Nephron (organoid): ENCODE results near the gene TMEM248.
A peak's percentile ranks its signal among the peaks of the same experiment; 100 is the strongest.
"Not testable (repeated sequence)": the region's sequence is repeated elsewhere in the genome, so short reads cannot be mapped to it uniquely, and the experiment has no call there.

ENCODE experiments used
- H3K27ac Mint-ChIP-seq, 3 experiments: 2 replicates each; pipeline ENCODE4 v1.8.0; 2020; ENCODE audit warnings: mixed read lengths in 3 of 3, mild to moderate bottlenecking in 2 of 3, moderate library complexity in 1 of 3
- H3K27me3 Mint-ChIP-seq: 2 replicates; pipeline ENCODE4 v1.8.0; 2021; ENCODE audit warnings: low read depth, mild to moderate bottlenecking, moderate library complexity, mixed read lengths
- H3K36me3 Mint-ChIP-seq: 2 replicates; pipeline ENCODE4 v1.8.0; 2020; ENCODE audit warnings: low read depth, mixed read lengths
- H3K4me1 Mint-ChIP-seq: 2 replicates; pipeline ENCODE4 v1.8.0; 2020; ENCODE audit warnings: mixed read lengths
- H3K4me3 Mint-ChIP-seq, 3 experiments: 2 replicates each; pipeline ENCODE4 v1.8.0; 2020; ENCODE audit warnings: mild to moderate bottlenecking in 3 of 3, mixed read lengths in 3 of 3, moderate library complexity in 2 of 3
- H3K9me3 Mint-ChIP-seq: 2 replicates; pipeline ENCODE4 v1.8.0; 2020; ENCODE audit warnings: mixed read lengths
- CTCF ChIP-seq, 3 experiments: fragments of 200-600 bp; sonication (generic); IDR thresholded peaks; one replicate each; pipeline ENCODE4 v1.5.0; 2021; ENCODE audit warnings: antibody characterized with exemption in 3 of 3; ENCODE audit not compliant: unreplicated experiment in 3 of 3

Gene TMEM248

GRCh38 chr7:66920769-66921395, at the start of gene TMEM248:
TMEM248 (plus strand) TSS chr7:66921225; CDS start chr7:66941866, 20,641 bp downstream.
- no peak for TF ChIP-seq CTCF (IDR thresholded peaks at IDR 0.05; ENCODE audit: unreplicated experiment in 3 of 3)
- Mint-ChIP-seq H3K4me1 (peaks cover 24% of the 10 kb centered on the region), H3K9me3 (no peaks in the 10 kb centered on the region), H3K27ac (peak within 1 kb of the TSS; percentile 93 to 97 (median 96)), H3K27me3 (no peaks in the 10 kb centered on the region), H3K4me3 (peak within 1 kb of the TSS; percentile 92 to 97 (median 96)), H3K36me3 (peaks cover 7% of the 10 kb centered on the region)

GRCh38 chr7:66873476-66873875, 47.5 kb upstream of the TMEM248 start:
- Mint-ChIP-seq H3K36me3 (peaks cover 28% of the 10 kb centered on the region), H3K27ac (no peak overlapping the region), H3K27me3 (no peaks in the 10 kb centered on the region), H3K4me1 (no peaks in the 10 kb centered on the region), H3K4me3 (no peak overlapping the region), H3K9me3 (no peaks in the 10 kb centered on the region)
- TF ChIP-seq CTCF (IDR thresholded peaks at IDR 0.05; ENCODE audit: unreplicated experiment in 3 of 3), result no peak

DNA sequence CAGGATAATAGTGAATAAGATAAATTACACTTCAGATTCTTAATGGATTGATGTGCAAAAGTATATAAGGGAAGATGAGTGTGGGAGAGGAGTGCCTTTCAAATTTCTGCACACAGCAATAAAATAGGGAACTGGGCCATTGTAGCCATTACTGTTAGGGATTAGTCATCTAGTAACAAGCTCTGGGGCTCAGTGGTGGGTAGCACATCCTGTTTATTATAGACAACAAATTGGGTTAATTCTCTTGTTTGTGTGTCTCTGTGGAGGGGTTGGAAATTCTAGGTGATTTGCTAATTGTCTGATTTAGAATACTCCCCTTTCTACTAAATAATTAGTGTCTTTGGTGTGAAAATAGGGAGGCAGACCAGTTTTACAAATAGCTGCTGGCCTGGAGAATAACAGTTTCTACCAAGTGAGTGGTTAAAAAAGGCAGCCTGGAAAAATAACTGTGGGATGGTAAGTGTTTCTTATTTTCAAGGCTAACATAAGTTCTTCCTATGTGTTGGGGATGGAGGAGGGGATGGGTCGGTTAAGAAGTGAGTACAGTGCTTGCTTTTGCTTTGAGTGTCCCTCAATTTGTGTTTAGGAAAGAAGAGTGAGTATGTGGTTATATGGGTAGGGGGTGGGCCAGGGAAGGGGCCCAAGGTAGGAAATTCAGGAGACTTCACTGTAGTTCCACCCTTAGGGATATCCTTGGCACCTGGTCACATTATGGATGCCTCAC, 43.3 kb upstream of the TMEM248 start:
- H3K36me3 Mint-ChIP-seq, result peaks cover 12% of the 10 kb centered on the region

DNA sequence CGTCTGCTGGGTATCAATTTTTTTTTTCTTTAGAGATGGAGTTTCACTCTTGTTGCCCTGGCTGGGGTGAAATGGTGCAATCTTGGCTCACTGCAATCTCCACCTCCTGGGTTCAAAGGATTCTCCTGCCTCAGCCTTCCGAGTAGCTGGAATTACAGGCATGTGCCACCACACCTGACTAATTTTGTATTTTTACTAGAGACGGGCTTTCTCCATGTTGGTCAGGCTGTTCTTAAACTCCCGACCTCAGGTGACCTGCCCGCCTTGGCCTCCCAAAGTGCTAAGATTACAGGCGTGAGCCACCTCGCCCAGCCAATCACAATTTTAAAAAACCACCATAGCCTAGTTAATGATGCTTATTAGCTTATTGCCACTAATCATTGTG, 42.7 kb upstream of the TMEM248 start:
- H3K9me3 Mint-ChIP-seq, H3K27me3 Mint-ChIP-seq, H3K4me1 Mint-ChIP-seq, H3K4me3 Mint-ChIP-seq, H3K27ac Mint-ChIP-seq: not testable (repeated sequence)
- peaks cover 12% of the 10 kb centered on the region for H3K36me3 Mint-ChIP-seq

More for the DNA sequence above, 43.3 kb upstream of the TMEM248 start:
- Mint-ChIP-seq H3K27me3 (no peaks in the 10 kb centered on the region), H3K27ac (no peak overlapping the region), H3K9me3 (no peaks in the 10 kb centered on the region), H3K4me1 (no peaks in the 10 kb centered on the region), H3K4me3 (no peak overlapping the region)
- TF ChIP-seq CTCF (IDR thresholded peaks at IDR 0.05; ENCODE audit: unreplicated experiment in 3 of 3), result no peak

DNA sequence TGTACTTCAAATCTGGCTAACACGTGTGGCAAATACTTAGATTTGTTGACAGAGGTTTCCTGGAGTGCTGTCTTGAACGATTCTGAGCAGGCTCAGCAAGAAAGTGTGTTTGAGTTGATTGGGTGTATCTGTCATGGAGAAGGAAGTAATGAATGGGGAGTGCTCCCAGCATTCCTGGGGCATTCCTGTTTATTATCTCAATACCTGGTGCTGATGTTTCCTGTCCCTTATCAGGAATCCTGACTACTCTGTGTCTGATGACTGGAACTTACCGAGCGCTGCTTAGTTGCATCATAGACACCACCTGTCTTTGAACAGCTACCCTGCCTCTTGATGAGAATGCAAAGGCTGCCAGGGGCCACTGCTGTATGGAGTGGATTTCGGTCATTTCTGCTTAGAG, 41.0 kb upstream of the TMEM248 start:
- no peaks in the 10 kb centered on the region for H3K9me3 Mint-ChIP-seq
- no peak overlapping the region for H3K27ac Mint-ChIP-seq
- TF ChIP-seq CTCF (IDR thresholded peaks at IDR 0.05; ENCODE audit: unreplicated experiment in 3 of 3), result no peak
- no peaks in the 10 kb centered on the region for H3K27me3 Mint-ChIP-seq
- H3K4me3 Mint-ChIP-seq, result no peak overlapping the region
- no peaks in the 10 kb centered on the region for H3K4me1 Mint-ChIP-seq
- H3K36me3 Mint-ChIP-seq, result peaks cover 12% of the 10 kb centered on the region

GRCh38 chr7:66880577-66880976, 40.4 kb upstream of the TMEM248 start:
- H3K4me3 Mint-ChIP-seq, H3K4me1 Mint-ChIP-seq, H3K27me3 Mint-ChIP-seq, H3K9me3 Mint-ChIP-seq, H3K27ac Mint-ChIP-seq: not testable (repeated sequence)
- peaks cover 12% of the 10 kb centered on the region for H3K36me3 Mint-ChIP-seq

DNA sequence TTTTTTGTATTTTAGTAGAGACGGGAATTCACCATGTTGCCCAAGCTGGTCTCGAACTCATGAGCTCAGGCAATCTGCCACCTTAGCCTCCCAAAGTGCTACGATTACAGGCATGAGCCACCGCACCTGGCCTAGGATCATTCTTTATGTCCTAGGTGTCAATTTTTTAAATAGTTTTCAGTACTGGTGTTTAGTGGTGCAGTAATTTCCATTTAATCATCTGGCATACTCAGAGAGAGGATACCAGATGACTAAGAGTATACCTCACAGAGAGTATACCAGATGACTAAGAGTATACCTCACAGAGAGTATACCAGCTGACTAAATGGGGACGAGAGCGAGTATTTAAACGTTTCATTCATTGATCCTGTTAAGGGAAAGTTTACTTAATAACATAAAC, 37.3 kb upstream of the TMEM248 start:
- no peaks in the 10 kb centered on the region for H3K27me3 Mint-ChIP-seq
- H3K4me3 Mint-ChIP-seq, result no peak overlapping the region
- H3K36me3 Mint-ChIP-seq, result peaks cover 9% of the 10 kb centered on the region
- no peaks in the 10 kb centered on the region for H3K9me3 Mint-ChIP-seq
- no peak for TF ChIP-seq CTCF (IDR thresholded peaks at IDR 0.05; ENCODE audit: unreplicated experiment in 3 of 3)
- H3K4me1 Mint-ChIP-seq, result no peaks in the 10 kb centered on the region
- H3K27ac Mint-ChIP-seq, result no peak overlapping the region

DNA sequence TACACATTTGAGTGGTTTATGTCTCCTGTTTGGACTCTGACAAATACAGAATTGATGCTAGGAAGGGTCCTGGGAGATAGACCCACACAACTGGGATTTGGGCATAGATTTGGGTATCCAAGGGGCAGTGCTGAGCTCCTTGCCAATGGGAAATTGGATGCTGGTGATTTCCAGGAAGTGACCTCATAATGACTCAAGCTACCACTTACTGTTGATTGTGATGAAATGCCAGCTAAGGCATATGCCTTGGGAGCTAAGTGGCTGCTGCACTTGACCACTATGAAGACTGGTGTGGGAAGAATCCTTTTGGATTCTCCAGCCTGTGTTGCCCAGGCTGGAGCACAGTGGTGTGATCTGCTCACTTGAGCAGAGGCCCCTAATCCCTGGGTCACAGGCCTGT, 36.5 kb upstream of the TMEM248 start:
- not testable (repeated sequence) for H3K36me3 Mint-ChIP-seq, H3K27me3 Mint-ChIP-seq, H3K4me3 Mint-ChIP-seq, H3K4me1 Mint-ChIP-seq, H3K9me3 Mint-ChIP-seq, H3K27ac Mint-ChIP-seq
